Head of caudate nucleus (tissue), 42 donors: ENCODE data around the gene IFNA1.

ENCODE experiments used
- DNase-seq, 42 donors: peaks; one replicate each; pipeline versions ENCODE4 v3.0.0 to v3.0.0-alpha.2; 2020 to 2021; ENCODE audit warnings: mixed read lengths in 7 of 42
- intact Hi-C: fragments of 100-400 bp; cut with DNase I; formaldehyde crosslinking; loops from one replicate; pipeline ENCODE4 v1.15.0; 2022

Gene IFNA1

DNA sequence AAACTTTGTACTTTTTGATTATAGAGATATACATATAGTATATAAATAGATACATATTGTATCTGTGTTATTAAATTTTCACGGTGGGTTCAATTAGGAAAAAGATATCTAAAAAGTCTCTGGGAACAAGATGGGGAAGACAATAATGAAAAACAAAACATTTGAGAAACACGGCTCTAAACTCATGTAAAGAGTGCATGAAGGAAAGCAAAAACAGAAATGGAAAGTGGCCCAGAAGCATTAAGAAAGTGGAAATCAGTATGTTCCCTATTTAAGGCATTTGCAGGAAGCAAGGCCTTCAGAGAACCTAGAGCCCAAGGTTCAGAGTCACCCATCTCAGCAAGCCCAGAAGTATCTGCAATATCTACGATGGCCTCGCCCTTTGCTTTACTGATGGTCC, at the start of gene IFNA1:
IFNA1 (plus strand) TSS at position 301 of the 400 bp plus-strand sequence; CDS start at position 370, 69 bp downstream.
- intact Hi-C loops = no loop called here
- no peak for DNase-seq

DNA sequence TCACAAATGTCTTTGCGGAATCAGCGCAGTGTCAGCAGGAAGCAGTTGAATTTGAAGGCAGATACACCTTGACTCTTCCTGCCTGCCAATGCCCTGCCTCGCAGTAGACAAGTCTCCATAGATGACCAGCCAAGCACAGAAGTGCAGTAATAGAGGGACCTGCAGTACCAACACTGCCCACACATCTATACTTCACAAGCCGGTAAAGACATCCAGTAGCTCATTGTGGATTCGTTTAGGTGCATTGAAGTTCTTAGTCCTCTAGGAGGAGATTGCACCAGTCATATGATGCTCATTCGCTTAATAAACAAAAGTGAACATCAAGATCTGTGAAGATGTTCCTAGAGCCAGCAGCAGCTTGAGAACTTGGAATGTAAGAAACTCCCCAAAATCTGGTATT, 48.0 kb upstream of the IFNA1 start:
- no peak for DNase-seq
- intact Hi-C loops = no loop called here

GRCh38 chr9:21395778-21396717, 44.2 kb upstream of the IFNA1 start:
- intact Hi-C loops = no loop called here

DNA sequence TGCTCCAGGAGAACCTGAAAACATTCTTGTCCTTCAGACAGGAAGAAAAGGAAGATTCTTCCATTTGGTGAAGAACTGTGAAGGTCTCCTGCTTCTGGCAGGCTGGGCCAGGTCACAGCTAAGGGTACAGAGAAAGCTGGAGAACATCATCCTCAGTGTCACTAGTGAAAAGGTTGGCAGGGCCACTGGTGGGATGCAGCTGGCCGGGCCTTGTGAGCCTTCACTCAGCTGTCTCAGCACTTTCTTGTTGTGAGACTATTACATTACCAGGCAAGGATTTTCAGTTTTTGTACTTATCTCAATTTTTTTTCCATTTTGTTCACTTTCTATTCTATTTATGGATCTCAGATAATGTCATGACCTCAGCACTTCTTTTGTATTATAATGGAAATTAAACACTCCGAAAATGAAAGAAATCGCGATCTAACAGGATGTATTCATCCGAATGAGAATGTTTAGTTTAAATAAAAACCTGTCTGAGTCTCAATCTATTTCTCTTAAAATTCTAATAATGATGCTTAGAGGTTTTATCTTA, 41.2 kb upstream of the IFNA1 start:
- DNase-seq = peak in 7 of 42 donors; percentile 12 to 63 (median 30)
- intact Hi-C loops = no loop called here

More at GRCh38 chr9:21395778-21396717, 44.2 kb upstream of the IFNA1 start:
- DNase-seq = peak; percentile 46 to 93 (median 81)

- DNase-seq = no peak
- intact Hi-C loops = no loop called here
Measured at GRCh38 chr9:21399956-21400355, 40.3 kb upstream of the IFNA1 start.

DNA sequence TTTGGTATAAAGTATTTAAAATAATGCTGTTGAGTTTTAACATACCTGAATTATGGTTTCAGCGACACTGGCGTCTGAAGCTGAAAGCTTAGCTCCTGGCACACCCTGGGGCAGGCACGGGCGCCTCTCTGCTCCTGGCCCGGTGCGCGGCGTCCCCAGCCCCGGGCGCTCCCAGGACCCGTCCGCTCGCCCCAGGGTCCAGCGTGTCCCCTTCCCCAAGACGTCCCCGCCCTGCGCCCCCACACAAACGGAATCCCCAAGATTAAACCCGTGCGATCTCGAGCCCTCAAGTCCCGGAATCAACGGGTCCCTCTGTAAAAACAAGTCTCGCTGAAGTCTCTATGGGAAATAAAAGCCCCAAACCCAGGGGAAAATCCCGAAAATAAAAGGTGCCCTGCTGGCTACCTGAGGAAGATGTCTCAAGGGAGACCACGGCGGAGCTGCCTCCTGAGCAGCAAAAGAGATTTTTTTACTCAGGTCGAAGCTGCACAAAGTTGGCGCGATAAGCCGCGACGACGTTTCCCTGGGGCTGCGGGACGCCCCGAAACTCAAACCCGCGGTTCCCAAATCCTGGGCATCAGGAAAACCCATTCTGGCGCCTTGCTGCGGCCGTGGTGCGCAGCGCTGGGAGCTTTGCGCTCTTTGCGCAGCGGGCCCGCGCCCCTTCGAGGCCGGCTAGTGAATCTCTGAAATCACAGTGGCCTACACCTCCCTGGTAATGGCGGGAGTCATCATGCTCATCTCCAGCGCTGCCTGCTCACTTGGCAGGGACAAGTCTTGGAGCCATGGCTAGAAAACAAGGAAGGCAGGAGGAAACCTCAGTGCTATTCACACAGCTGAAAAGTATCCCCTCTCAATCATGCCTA, 37.6 kb upstream of the IFNA1 start:
- DNase-seq = peak in 41 of 42 donors; percentile 23 to 82 (median 57)

DNA sequence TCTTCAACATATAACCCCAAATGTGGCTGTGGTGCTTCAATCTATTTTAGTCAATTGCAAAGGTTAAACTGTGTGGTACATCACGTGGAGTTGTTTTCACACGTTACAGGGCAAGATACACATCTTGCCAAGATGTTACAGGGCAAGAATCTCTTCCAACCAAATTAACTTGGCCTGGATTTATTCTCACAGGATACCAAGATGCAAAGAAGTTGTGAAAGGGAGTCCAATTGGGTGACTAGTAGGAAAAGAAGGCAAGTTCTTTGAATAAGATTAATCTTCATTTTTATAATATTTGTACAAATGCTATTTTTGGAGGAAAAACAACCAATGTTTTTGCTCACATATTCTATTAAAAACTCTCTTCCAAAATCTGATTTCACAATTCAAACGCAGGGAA, 36.1 kb upstream of the IFNA1 start:
- intact Hi-C loops = no loop called here
- no peak for DNase-seq

More for the DNA sequence above, 37.6 kb upstream of the IFNA1 start:
- intact Hi-C loops = loop anchor here (2.0 kb wide), 1 partner anchor 68 kb away; the partner anchor contains the start of gene KLHL9

DNA sequence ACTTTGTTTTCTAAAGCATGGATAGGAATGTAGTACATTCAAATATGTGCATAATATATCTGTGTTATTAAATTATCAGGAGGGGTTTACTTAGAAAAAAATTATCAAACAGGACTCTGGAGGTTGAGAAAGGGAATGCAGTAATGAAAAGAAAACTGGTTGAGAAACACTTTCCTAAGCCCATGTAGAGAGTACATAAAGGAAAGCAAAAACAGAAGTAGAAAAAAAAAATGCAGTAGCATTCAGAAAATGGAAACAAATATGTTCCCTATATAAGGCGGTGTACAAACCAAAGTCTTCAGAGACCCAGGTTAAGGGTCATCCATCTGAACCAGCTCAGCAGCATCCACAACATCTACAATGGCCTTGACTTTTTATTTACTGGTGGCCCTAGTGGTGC, 31.4 kb upstream of the IFNA1 start, which contains the start of gene IFNA8:
IFNA8 (plus strand) TSS at position 301 of the 400 bp plus-strand sequence; CDS start at position 361, 60 bp downstream.
- DNase-seq = no peak
- intact Hi-C loops = no loop called here

GRCh38 chr9:21412107-21412506, 28.1 kb upstream of the IFNA1 start:
- intact Hi-C loops = no loop called here
- DNase-seq = no peak

DNA sequence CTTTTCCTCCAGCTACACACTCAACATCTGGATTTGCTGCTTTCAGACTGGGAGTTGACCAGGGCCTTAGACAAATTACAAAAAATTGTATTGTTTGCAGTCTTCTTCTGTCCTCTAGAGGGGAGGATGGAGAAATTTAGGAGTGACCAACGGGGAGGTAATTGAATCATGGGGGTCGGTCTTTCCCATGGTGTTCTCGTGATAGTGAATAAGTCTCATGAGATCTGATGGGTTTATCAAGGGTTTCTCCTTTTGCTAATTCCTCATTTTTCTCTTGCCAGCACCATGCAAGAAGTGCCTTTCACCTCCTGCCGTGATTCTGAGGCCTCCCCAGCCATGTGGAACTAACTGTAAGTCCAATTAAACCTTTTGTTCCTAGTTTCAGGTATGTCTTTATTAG, 27.1 kb upstream of the IFNA1 start:
- DNase-seq = no peak
- intact Hi-C loops = no loop called here

DNA sequence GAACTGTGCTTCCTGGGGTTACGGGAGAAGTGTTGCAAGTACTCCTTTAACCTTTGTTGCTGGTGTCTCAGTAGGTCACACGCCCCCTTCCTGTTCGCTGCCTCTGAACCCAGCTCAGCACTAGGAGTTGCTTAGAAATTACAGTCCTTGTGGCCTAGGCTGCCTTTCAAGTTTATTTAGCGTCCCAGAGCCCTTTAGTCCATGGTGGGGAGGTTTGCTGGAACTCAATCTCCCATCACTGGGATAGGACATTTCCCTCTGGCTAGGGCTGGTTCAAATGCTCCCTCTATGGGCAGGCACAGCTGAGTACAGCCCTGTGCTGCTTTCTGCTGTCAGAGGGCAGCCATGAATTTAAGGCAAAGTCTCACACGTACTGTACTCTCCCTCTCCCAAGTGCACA, 26.6 kb upstream of the IFNA1 start:
- DNase-seq = peak in 33 of 42 donors; percentile 6 to 79 (median 46)
- intact Hi-C loops = no loop called here

- no peak for DNase-seq
- intact Hi-C loops = no loop called here
Measured at GRCh38 chr9:21414220-21414940, 25.9 kb upstream of the IFNA1 start.

- no peak for DNase-seq
- intact Hi-C loops = no loop called here
Measured at GRCh38 chr9:21415493-21416267, 24.6 kb upstream of the IFNA1 start.

DNA sequence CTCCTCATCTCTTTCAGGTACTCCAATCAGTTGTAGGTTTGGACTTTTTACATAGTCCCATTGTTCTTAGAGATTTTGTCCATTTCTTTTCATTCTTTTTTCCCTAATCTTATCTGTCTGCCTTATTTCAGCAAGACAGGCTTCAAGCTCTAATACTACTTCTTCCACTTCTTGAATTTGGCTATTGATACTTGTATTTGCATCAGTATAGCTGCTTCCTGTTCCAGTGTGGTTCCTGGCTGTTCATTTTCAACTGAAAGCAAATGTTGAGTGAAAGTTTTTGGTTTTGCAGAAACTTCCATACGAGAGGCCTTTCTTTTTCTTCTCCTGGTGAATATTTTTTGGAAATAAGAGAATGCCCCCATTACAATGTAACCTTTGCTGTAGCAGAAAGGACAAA, 12.0 kb upstream of the IFNA1 start:
- no peak for DNase-seq
- intact Hi-C loops = no loop called here

DNA sequence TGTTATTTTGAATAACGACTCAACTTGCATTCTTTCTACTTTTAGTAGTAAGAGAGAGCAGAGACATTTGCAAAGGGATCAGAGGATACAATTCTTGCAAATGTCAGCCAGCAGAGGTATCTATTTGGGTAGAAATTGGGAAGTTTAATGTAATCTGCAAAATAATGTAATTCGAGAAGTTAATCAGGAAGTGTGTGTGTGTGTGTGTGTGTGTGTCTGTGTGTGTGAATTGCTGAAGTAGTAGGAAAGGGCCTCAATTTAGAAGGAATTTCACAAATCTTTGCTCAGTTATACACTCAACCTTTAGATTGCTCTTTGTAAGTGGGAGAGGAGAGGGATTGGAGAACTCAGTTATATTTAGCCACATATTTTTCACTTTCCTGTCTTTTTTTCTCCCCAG, 11.0 kb upstream of the IFNA1 start:
- no peak for DNase-seq

GRCh38 chr9:21432672-21433425, 7.4 kb upstream of the IFNA1 start:
- DNase-seq = no peak
- intact Hi-C loops = no loop called here

More for the DNA sequence above, 11.0 kb upstream of the IFNA1 start:
- intact Hi-C loops = no loop called here
